GM18508 (cell line): Measurements from ENCODE around the gene ANKRD29.

Source experiments
- ATAC-seq: cut with Tn5 transposase; IDR thresholded peaks from one replicate; pipeline ENCODE4 v1.9.1; 2021; ENCODE audit warnings: moderate number of reproducible peaks; ENCODE audit not compliant: insufficient read depth, unreplicated experiment

Gene ANKRD29, protein sequence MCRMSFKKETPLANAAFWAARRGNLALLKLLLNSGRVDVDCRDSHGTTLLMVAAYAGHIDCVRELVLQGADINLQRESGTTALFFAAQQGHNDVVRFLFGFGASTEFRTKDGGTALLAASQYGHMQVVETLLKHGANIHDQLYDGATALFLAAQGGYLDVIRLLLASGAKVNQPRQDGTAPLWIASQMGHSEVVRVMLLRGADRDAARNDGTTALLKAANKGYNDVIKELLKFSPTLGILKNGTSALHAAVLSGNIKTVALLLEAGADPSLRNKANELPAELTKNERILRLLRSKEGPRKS

DNA sequence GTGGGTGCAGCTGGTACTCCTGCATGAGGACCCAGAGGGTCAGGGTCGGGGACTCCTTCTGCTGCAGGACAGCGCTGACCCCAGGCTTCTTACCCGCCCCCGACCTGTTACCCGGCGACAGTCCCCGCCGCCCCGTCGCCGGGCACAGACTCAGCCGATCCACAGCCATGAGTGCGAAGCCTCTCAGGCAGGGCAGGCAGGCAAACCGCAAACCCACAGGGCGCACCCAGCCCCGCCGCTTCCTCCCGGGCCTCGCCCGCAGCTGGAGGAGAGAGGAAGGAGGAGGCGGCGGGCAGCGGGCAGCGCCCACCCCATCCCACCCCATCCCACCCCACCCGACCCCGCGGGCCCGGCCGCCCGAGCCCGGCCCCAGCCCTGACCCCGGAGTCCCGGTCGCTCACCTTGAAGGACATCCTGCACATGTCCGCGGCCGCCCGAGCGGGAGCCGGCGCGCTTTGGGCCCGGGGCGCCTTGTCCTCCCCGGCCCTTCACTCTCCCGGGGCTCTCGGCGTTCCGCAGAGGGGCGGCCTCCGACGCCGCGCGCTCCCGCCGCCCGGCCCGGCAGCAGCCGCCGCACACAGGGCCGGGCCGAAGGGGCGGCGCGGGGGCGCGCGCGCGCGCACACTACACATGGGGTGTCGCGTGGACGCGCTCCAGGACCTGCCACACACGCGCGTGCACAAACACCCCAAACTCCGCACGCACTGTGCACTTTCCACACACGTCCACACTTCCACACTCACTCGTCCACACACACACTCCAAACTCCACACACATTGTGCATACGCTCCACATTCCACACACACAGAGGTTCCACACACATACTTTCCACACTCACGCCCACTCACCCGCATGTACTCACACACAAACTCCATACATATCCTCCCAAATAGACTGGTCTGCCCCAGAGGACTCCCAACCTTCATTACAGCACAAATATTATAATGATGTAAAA lies at the start of gene ANKRD29:
TSS of gene ANKRD29 (minus strand) at position 603 of the 955 bp plus-strand sequence. CDS start at position 422, 181 bp downstream.
- no peak for ATAC-seq

DNA sequence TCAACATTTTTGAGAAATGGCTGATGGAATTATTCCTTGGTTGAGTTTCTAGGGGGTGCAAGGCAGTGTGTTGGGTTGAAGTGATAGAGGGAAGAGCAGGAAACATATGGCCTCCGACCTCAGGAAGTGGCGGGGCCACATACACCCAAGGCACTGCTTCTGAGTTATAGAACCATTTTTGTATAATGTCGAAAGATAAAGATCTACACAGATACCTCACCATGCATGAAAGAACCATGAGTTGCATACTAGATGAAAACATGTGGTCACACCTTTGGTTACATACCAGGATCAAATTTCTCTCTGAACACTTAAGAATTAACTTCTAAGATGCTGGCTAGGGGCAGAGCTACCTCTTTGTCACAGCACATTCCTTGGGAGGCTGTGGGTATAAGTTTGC lies 49.7 kb upstream of the ANKRD29 start:
- ATAC-seq = no peak

- ATAC-seq = no peak
These were observed 48.7 kb upstream of the ANKRD29 start for GRCh38 chr18:23711426-23711825.

GRCh38 chr18:23710946-23711345 lies 48.2 kb upstream of the ANKRD29 start:
- ATAC-seq = no peak

DNA sequence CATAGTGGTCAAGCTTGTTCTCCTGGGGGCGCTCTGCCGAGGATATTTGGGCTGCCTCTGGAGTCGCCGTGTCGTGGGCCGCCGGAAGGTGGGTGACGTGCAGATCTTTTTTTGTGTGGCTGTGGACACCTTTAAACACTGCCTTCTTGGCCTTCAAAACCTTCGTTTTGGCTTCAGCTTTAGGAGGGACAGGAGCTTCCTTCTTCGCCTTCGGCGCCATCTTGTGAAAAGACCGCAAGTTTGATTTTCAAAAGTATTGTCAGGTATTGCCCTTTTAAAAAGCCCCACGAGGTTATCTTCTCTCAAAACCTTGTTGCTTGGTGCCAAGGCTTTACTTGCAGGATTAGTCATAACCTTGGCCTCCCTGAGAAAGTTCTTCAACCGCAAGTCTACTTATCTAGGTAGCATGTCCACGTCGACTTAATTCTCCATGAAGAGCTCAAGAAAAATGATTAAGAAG lies 47.4 kb upstream of the ANKRD29 start:
- no peak for ATAC-seq

- no peak for ATAC-seq
These were observed 44.4 kb upstream of the ANKRD29 start for GRCh38 chr18:23706971-23707640.

GRCh38 chr18:23704806-23705205 lies 42.1 kb upstream of the ANKRD29 start:
- ATAC-seq = no peak

- ATAC-seq = no peak
These were observed 41.3 kb upstream of the ANKRD29 start for GRCh38 chr18:23703987-23704384.

- no peak for ATAC-seq
These were observed 40.6 kb upstream of the ANKRD29 start for GRCh38 chr18:23703057-23703986.

DNA sequence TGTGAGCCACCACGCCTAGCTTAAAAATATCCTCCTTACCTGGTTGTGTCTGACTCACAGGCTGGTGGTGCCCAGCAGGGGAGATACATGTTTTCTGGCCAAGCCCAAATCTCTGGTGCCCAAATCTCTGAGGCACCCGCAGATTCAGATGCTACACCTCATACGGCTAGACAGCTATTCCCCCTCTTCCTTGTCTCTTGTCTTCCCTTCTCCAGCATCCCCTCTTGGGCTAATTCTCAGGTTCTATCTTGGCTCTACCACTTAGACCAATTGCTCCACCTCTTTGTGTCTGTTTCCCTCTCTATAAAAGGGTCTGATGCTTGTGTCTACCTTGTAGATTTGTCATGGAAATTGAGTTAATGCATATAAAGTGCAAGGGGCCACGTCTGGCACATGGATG lies 39.9 kb upstream of the ANKRD29 start:
- ATAC-seq = no peak

DNA sequence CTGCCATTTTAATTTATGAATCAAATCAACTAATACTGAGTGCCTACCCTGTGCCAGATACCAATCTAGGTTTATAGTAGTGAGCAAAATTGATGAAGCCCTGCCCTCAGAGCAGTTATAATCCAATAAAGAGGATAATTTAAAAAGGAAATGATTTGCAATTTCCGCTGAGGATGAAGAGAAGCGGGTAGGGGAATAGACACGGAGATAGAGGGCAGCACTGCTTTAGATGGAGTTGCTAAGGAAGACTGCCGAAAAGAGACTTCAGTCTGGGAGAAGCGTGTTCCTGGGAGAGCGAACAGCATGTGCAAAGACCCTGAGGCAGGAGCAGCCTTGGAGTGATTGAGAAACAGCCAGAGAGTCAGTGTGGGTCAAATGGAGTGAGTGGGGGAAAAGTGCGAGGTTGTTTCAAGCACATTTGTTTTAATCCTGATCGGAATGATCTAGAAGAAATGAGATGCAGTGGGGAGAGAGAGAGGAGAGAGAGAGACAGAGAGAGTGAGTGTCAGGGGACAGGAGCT lies 38.9 kb upstream of the ANKRD29 start:
- ATAC-seq = no peak

GRCh38 chr18:23701017-23701416 lies 38.3 kb upstream of the ANKRD29 start:
- no peak for ATAC-seq

- no peak for ATAC-seq
These were observed 32.1 kb upstream of the ANKRD29 start for GRCh38 chr18:23694637-23695430.

- ATAC-seq = no peak
These were observed 31.1 kb upstream of the ANKRD29 start for GRCh38 chr18:23693846-23694245.

DNA sequence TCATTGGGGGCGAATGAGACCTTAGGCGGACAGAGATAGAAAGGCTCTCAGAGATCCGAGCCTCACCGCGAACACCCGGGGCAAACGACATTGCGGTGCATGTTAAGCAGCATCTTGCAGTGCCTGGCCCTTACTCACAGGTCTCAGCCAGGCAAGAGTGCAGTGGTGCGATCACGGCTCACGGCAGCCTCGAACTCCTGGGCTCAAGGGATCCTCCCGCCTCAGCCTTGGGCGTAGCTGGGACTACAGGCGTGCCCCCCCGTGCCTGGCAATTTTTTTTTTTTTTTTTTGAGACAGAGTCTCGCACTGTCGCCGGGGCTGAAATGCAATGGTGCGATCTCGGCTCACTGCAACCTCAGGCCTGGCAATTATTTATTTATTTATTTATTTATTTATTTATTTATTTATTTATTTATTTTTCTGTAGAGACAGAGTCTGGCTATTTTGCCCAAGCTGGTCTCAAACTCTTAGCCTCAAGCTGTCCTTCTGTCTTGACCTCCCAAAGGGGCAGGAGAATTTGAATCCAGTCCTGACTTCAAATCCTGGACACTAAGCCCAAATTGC lies 27.9 kb upstream of the ANKRD29 start:
- no peak for ATAC-seq

DNA sequence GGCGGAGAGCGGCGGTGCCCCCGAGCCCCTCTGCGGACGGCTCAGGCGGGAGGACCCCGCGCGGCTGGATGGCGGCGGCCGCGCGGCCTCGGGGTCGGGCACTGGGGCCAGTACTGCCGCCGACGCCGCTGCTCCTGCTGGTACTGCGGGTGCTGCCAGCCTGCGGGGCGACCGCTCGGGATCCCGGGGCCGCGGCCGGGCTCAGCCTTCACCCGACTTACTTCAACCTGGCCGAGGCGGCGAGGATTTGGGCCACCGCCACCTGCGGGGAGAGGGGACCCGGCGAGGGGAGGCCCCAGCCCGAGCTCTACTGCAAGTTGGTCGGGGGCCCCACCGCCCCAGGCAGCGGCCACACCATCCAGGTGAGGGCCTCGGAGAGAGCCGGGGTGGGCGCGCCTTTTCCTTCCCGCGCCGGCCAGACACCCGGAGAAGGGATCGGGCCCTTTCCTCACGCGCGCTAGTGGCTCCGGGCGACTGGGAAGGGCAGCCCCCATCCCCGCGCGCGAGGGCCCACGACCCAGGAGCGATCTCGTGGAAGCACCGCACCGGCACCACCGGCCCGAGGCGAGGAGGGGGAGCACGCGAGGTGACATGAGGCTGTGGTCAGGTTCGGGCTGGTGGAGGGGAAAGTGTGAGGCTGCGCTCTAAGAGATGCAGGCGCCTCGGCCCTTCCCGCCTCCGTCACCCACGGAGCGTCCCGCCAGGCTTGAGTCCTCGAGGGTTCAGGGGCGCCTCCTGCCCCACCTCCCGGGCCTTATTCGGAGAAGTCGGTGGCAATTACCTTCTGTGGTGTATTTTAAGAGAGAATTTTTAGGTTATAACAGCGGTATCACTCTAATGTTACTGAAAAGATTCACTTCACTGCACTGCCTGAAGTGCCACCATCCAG lies 27.1 kb upstream of the ANKRD29 start:
- ATAC-seq = no peak

- no peak for ATAC-seq
These were observed 26.4 kb upstream of the ANKRD29 start, which contains the start of gene LAMA3 for GRCh38 chr18:23689031-23689615. Gene LAMA3, plus strand, starts transcription at chr18:23689453. Its CDS starts 231 bp downstream, at chr18:23689684.
